Measurements from ENCODE around the gene CCL27.

CCL27 gene

DNA sequence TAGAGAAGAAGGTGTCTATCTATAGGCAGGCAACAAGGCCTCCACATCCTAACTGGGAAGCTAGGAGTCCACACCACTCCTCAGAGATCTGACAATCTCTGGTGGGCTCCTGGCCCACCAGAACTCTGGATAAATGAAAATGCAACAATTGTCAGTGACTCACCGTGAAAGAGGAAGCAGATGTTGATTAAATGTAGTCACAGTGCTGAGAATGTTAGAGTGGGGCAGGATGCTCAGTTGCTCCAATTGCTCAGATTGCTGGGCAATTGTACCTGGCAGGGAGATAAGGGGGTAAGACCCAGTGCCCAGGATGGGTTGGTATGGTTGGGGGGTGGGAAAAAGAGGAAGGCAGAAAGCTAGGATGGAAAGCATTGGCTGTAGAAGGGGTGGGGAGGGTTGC lies 24.3 kb upstream of the CCL27 start:
- no peak for TF ChIP-seq EZH2phosphoT487 (IDR thresholded peaks at IDR 0.05; ENCODE audit: borderline replicate concordance)
- TF ChIP-seq, protein P1, sequence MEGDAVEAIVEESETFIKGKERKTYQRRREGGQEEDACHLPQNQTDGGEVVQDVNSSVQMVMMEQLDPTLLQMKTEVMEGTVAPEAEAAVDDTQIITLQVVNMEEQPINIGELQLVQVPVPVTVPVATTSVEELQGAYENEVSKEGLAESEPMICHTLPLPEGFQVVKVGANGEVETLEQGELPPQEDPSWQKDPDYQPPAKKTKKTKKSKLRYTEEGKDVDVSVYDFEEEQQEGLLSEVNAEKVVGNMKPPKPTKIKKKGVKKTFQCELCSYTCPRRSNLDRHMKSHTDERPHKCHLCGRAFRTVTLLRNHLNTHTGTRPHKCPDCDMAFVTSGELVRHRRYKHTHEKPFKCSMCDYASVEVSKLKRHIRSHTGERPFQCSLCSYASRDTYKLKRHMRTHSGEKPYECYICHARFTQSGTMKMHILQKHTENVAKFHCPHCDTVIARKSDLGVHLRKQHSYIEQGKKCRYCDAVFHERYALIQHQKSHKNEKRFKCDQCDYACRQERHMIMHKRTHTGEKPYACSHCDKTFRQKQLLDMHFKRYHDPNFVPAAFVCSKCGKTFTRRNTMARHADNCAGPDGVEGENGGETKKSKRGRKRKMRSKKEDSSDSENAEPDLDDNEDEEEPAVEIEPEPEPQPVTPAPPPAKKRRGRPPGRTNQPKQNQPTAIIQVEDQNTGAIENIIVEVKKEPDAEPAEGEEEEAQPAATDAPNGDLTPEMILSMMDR (conservative IDR thresholded peaks at IDR 0.05; ENCODE audit: low read length): no peak
- Histone ChIP-seq H3K9me2 (replicated peaks; ENCODE audit: low read depth, low read length) (no peaks in the 10 kb centered on the region), H3K9me3 (ENCODE audit: insufficient read depth, low read depth, low read length) (no peaks in the 10 kb centered on the region), H3K9ac (ENCODE audit: low read depth, low read length, poor library complexity, severe bottlenecking) (no peak overlapping the region), H3K36me3 (ENCODE audit: insufficient read depth, low read length) (no peaks in the 10 kb centered on the region), H3K4me1 (ENCODE audit: insufficient read depth, low read length, poor library complexity, severe bottlenecking) (no peaks in the 10 kb centered on the region), H3F3A (ENCODE audit: low read depth) (no peaks in the 10 kb centered on the region), H3K27me3 (ENCODE audit: insufficient read depth, low read length, poor library complexity, severe bottlenecking) (no peaks in the 10 kb centered on the region), H4K20me1 (ENCODE audit: insufficient read depth, low read length, poor library complexity, severe bottlenecking) (no peaks in the 10 kb centered on the region), H3K4me2 (ENCODE audit: low read depth, low read length, poor library complexity, severe bottlenecking) (no peak overlapping the region), H3K4me3 (ENCODE audit: low read length, poor library complexity, severe bottlenecking) (no peak overlapping the region), H2AFZ (ENCODE audit: low read length) (no peak overlapping the region), H3K79me2 (ENCODE audit: insufficient read depth, low read length) (no peaks in the 10 kb centered on the region)

DNA sequence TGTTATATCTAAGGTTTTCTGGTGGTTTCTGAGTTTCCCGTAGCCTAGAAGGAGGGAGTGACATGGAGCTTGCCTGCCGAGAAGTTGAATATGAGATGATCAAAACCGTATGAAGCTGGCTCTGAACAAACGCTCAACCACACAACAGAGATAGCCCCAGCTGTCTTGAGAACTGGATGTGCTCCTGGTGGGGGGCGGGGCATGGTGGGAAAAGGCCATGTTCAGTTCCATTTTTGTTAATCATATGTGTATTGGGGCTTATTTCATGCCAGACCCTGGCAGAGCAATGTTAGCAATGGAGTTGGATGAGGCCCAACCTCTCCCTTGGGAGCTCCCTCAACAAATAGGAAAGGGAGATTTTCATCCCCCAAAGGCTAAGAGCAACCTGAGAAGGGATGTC lies 23.8 kb upstream of the CCL27 start:
- Histone ChIP-seq H3K27me3 (ENCODE audit: insufficient read depth, low read length, poor library complexity, severe bottlenecking) (no peaks in the 10 kb centered on the region), H4K20me1 (ENCODE audit: insufficient read depth, low read length, poor library complexity, severe bottlenecking) (no peaks in the 10 kb centered on the region), H3K4me1 (ENCODE audit: insufficient read depth, low read length, poor library complexity, severe bottlenecking) (no peaks in the 10 kb centered on the region), H3K9me3 (ENCODE audit: insufficient read depth, low read depth, low read length) (no peaks in the 10 kb centered on the region), H3F3A (ENCODE audit: low read depth) (no peaks in the 10 kb centered on the region), H3K9me2 (replicated peaks; ENCODE audit: low read depth, low read length) (no peaks in the 10 kb centered on the region), H3K9ac (ENCODE audit: low read depth, low read length, poor library complexity, severe bottlenecking) (no peak overlapping the region), H3K4me3 (ENCODE audit: low read length, poor library complexity, severe bottlenecking) (no peak overlapping the region), H3K36me3 (ENCODE audit: insufficient read depth, low read length) (no peaks in the 10 kb centered on the region), H3K79me2 (ENCODE audit: insufficient read depth, low read length) (no peaks in the 10 kb centered on the region), H3K4me2 (ENCODE audit: low read depth, low read length, poor library complexity, severe bottlenecking) (no peak overlapping the region), H2AFZ (ENCODE audit: low read length) (no peak overlapping the region)
- no peak for TF ChIP-seq EZH2phosphoT487 (IDR thresholded peaks at IDR 0.05; ENCODE audit: borderline replicate concordance)
- TF ChIP-seq, protein P1 (conservative IDR thresholded peaks at IDR 0.05; ENCODE audit: low read length): no peak

DNA sequence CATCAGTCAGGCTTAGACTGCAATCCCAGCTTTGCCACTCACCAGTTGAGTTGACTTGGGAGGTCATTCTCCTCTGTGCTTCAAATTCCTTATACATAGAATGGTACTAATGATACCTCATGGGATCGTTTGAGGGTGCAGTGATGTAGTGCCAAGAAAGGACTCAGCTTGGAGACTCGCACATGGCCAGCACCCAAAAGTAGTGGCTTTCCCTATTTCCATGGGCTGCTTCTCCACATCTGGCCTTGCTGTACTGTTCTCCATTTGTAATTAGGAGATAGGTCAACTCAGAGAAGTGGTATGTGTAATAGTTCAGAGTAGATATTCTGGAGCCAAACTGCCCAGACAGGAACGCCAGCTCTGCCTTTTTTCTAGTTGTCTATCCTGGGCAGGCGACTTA lies 23.1 kb upstream of the CCL27 start:
- Histone ChIP-seq H3K36me3 (ENCODE audit: insufficient read depth, low read length) (no peaks in the 10 kb centered on the region), H3K4me3 (ENCODE audit: low read length, poor library complexity, severe bottlenecking) (no peak overlapping the region), H3K27me3 (ENCODE audit: insufficient read depth, low read length, poor library complexity, severe bottlenecking) (no peaks in the 10 kb centered on the region)

More for the DNA sequence above, 23.1 kb upstream of the CCL27 start:
- no peak for TF ChIP-seq EZH2phosphoT487 (IDR thresholded peaks at IDR 0.05; ENCODE audit: borderline replicate concordance)
- TF ChIP-seq, protein P1 (conservative IDR thresholded peaks at IDR 0.05; ENCODE audit: low read length): no peak
- Histone ChIP-seq H3K9me3 (ENCODE audit: insufficient read depth, low read depth, low read length) (no peaks in the 10 kb centered on the region), H3K4me1 (ENCODE audit: insufficient read depth, low read length, poor library complexity, severe bottlenecking) (no peaks in the 10 kb centered on the region), H3F3A (ENCODE audit: low read depth) (no peaks in the 10 kb centered on the region), H3K9ac (ENCODE audit: low read depth, low read length, poor library complexity, severe bottlenecking) (no peak overlapping the region), H3K79me2 (ENCODE audit: insufficient read depth, low read length) (no peaks in the 10 kb centered on the region), H3K9me2 (replicated peaks; ENCODE audit: low read depth, low read length) (no peaks in the 10 kb centered on the region), H4K20me1 (ENCODE audit: insufficient read depth, low read length, poor library complexity, severe bottlenecking) (no peaks in the 10 kb centered on the region), H3K4me2 (ENCODE audit: low read depth, low read length, poor library complexity, severe bottlenecking) (no peak overlapping the region), H2AFZ (ENCODE audit: low read length) (no peak overlapping the region)
